HG02885 (cell line): ENCODE measurements around the gene TEX14.

Experiments used
- ATAC-seq: cut with Tn5 transposase; IDR thresholded peaks from one replicate; pipeline ENCODE4 v1.9.1; 2021; ENCODE audit warnings: mild to moderate bottlenecking; ENCODE audit not compliant: unreplicated experiment, poor library complexity

TEX14 gene

GRCh38 chr17:58532555-58532951 is 159.3 kb downstream of the TEX14 start:
- ATAC-seq = no peak

- ATAC-seq = peak; percentile 61
Measured at GRCh38 chr17:58531661-58532554, 159.9 kb downstream of the TEX14 start.

- ATAC-seq = no peak
Measured at GRCh38 chr17:58531122-58531521, 160.7 kb downstream of the TEX14 start.

DNA sequence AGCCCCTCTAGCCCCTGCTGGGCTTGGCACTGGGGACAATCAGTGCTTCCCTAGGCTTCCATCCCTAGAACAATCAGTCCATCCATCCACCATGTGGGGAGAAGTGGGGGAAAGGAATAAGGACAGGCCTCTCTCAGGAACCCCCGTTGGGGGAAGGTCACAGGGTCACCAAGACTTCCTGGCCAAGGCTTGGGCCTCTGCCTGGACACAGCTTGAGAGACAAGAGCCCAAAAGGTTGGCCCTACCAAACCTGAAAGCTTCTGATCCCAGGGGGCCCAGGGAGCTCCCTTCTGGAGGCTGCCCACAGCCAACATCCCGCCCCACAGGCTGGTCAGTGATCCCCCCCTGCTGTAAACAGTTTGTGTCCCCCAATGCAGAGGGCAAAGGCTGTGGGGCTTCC is 161.2 kb downstream of the TEX14 start:
- ATAC-seq = no peak

DNA sequence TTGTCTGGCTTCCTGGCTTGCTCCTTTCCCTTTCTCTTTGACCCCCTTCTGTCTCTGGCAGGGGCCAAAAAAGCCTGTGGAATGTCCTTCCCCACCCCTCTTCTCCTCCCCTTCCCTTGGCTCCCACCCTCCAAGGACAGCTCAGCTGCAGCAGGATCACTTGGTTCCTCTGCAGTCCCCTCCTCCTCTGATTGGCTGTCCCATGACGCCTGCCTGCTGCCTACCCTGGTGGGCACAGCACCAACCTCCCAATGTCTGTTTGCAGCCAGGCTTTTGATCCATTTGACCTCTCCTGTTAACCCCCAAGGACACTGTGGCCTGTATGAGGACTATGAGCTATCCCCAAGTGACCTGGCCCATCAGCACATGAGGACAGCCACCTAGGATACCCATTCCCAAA is 162.6 kb downstream of the TEX14 start:
- ATAC-seq = no peak

- no peak for ATAC-seq
Measured at GRCh38 chr17:58528443-58528842, 163.4 kb downstream of the TEX14 start.

DNA sequence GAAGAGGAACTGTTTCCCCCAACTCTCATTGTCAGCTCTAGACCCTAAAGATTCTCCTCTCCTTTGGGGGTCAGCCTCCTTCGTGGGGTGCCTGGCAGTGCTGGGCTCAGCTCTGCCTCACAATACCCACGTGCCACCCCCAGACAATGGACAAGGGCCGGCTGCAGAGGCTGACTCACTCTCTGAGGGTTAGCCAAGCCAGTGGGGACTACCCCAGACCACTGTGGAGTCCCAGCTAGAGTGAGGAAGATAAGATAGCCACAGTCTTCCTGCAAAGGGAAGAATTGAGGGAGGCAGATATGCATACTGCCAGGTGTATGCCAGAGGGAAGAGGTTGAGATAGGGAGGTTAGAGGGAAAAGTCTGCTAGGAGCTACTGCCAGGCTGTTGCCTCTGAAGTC is 163.9 kb downstream of the TEX14 start:
- ATAC-seq = no peak

- no peak for ATAC-seq
Measured at GRCh38 chr17:58527306-58527705, 164.5 kb downstream of the TEX14 start.

DNA sequence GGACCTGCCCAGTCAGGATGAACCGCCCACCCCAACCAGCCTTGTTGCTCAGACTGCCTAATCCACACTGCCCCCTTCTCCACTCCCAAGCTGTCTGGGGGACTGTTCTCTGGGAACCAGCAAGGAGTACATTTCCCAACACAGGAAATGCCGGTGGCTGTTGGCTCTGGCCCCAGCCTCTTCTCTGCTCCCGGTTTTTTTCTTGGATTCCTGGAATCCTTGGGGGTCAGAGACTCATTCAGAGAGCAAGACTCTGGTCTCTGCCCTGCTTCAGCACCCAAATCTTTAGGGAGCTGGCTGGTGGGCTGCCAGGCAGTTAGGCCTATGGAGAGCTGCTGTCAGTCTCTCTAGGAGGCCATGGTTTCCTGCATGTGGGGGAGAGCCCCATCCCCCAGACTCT is 166.6 kb downstream of the TEX14 start:
- ATAC-seq = no peak

DNA sequence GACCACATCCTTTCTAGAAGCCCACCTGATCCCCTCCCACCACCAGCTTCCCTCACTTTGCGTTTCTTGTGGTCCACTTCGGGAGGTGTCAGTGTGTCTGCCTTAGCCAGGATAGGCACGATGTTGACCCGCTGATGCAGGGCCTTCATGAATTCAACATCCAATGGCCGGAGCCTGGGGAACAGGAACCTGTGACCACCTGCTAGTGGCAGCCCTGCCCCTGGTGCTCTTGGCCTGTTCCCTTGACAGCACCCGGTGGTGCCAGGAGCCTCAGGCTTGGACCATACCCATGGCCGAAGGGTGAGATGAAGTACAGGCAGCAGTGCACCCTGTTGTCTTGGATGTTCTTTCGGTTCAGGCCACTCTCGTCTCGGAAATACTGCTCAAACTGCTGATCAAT is 170.2 kb downstream of the TEX14 start:
- ATAC-seq = no peak

DNA sequence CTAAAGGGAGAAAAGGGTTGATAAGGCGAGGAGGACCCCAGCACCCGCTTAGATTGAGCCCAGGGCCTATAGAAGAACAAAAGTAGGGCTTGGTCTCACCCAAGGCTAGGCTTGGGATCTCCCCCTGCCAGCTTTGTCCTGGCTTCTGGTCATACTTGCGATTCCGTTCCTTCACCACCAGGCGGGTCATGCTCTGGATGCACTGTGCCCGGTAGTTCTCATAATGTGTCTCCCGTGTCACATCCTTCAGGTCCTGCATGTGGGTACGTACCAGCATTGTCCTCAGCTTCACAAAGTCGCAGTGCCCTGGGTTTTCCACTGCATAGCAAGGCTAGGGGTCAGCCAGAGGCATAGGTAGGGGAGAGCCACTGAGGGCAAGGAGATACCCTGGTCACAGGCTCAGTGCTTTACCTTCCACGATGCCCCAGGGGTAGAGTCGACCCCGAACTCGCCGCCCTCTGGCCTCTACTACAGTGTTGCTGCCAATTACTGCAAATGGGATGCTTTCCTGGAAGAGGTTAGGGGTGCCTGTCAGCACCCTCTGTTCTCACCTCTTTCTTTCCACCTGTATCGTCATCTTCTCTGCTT is 170.9 kb downstream of the TEX14 start:
- no peak for ATAC-seq

DNA sequence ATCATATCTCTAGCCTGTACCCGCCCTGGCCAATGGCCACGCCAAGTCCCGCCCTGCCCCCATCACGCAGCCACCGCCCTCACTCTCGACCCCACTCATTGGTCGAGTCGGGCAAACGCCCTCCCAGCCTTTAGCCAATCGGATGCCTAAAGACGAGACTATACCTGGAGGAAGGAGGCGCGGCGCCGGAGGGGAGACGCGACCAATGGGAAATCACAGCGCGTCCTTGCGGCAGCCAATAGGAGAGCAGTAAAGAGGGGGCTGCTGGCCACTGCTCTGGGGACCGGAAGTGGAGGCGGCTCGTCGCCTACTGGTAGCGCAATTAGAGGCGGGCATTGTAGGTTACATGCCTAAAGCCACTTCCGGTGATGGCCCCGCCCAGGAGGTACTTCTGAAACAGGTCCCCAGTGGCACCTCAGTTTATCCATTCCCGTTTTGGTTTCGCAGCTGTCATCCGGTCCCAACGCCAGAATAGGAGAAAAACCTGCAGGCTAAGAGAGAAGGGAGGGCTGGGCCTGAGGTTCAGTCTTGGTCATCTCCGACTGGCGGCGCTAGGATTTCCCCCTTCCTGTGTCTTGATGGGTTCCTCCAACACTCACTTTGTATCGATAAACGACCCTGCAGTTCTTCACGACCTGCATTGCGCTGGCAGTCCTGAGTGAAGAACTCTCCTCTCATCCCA is 173.8 kb downstream of the TEX14 start:
- ATAC-seq = peak; percentile 82

DNA sequence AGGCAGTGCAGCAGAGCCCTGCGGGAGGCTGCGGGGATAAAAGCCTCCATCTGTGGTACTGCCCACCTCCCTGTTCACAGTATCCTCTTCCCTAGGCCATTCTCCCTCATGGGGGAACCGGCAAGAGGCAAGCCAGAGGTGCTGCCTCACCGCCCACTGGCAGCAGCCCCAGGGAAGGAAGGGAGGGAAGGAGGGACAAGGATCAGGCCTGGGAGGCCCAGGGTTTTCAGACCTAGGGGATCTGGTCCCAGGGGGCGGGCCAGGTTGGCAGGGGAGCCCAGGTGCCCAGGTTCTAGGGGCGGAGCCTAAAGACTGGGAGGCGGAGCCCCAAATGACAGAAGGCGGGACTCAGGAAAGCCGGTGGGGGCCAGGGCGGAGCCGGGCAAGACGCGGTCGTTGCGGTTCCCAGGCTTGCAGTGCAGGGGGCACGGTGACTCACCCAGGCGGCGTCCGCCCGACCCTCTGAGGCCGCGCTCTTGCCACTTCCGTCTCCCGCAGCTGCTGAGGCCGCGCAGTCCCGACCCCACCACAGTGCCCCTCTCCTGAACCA is 174.4 kb downstream of the TEX14 start:
- ATAC-seq = no peak

DNA sequence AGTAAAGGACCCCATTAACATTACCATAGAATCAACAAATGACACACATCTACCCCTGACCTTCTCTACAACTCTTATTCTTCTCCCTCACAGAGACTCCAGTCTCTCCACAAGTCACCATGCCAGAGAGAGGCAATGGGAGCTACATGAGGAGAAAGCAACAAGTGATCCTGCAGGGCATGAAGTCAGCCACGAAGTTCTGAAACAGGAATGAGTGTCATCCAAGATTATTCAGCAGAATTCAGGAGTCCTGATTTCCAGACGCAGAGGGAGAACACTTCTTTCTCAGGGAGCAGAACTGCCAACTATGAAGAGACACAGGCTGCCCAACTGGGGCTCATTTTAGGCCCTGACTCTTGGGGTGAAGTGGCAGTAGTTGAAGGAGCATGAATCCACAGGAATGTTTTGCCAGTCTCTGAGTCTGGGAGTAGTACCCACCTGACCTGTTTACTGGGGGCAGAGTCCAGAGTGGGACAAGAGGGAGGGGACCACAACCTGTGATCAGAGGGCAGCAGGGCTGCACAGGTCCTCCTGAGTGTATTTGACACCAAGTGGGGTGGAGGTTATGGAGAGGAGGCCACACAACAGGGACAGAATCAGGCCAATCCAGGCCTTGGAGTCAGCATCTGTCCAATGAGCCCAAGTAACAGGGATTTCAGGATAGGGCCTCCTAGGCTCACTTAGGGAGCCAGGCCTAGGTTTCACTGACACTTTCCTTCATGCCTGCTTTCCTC is 175.0 kb downstream of the TEX14 start:
- ATAC-seq = no peak

- no peak for ATAC-seq
Measured at GRCh38 chr17:58515286-58515685, 176.6 kb downstream of the TEX14 start.

DNA sequence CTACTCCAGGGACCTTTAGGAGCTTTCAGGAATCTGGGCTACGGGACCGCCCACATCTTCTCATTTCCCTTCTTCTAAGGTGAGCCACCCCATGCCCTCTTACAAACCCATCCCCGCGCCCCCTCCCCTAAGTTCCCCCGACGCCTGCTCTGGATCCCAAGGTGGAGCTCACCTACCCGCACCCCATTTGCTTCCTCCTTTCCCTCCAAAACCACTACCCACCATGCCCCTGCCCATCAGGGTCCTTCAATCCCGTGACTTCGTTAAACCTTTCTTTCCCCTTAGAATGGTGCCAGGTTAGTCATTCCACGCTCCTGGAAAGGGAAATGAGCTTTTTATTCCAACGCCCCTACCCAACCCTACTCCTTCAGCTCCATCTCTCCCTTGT is 177.1 kb downstream of the TEX14 start:
- no peak for ATAC-seq

DNA sequence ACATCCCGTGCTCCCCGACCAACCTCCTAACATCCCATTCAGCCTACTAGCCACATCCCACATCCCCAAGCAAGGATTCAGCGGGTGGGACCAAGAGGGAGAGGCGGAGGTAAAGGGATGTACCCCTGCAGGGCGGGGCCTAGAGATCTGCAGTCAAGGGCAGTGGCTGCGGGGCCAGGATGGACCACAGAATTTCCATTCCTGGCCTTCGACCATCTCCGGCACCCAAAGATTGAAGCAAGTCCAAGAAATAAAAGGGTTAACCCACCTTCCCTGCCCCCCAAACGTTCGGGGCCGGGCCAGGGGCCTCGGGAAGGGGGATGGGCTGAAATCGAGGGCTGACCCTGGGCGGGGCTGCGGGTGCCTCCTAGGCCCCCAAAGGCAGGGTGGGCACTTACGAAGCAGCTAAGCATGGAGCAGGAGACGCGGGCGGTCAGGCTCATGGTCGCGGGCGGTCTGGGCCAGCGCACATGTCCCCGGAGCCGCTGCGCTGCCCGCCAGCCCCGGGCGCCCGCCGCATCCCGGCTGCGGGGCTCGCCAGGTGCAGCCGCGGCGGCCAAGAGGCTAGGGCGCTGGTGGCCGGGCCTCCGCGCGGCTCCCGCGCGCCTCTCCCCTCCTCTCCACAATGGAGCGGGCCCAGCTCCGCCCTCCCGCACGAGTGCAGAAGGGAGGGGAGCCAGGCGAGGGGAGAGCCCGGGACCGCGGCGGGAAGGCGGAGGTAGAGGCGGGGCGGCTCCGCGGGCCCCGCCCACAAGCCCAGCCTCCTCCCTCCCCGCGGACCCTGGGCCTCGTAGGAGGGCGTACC is 177.7 kb downstream of the TEX14 start, which contains the start of gene MTMR4:
Gene MTMR4 (minus strand): TSS at position 674 of the 805 bp plus-strand sequence. CDS start 231 bp downstream, at position 443.
- ATAC-seq = peak; percentile 27

- ATAC-seq = no peak
Measured at GRCh38 chr17:58513267-58513964, 178.4 kb downstream of the TEX14 start.

GRCh38 chr17:58510075-58510474 is 181.8 kb downstream of the TEX14 start:
- no peak for ATAC-seq
